NB4 (cell line): ENCODE data around the gene SNRNP40.
A peak's percentile ranks its signal among the peaks of the same experiment; 100 is the strongest.

Experiments
- POLR2A ChIP-seq: IDR thresholded peaks from 2 replicates; pipeline ENCODE4 v1.6.1; 2011; ENCODE audit warnings: mild to moderate bottlenecking; ENCODE audit not compliant: insufficient read length; ENCODE audit errors: extremely low read depth
- TF ChIP-seq, protein P1 (sequence below): IDR thresholded peaks from one replicate; pipeline ENCODE4 v1.5.1; 2012; ENCODE audit warnings: low read depth, low read length
- TF ChIP-seq, protein P2 (sequence below): IDR thresholded peaks from 2 replicates; pipeline ENCODE4 v1.6.1; 2011; ENCODE audit warnings: low read depth, low read length

DNA sequence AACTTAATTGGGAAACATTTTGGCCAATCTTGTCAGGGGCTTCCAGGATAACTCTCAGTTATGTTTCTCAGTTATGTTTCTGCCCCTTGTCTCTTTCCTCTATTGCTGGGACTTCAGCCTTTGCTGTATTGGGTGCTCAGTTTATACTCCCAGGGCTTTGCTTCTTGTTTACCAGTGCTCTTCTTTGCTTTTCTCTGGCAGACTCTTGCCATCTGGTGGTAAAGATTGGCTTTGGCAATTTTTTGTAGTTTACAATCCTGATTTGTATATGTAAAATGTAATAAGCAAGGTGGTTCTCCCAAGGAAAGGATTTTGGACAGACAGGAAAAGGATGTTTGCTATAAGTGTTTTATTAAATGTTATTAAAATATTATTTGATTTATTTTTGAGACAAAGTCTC lies 38.4 kb upstream of the SNRNP40 start:
- TF ChIP-seq, protein P1, sequence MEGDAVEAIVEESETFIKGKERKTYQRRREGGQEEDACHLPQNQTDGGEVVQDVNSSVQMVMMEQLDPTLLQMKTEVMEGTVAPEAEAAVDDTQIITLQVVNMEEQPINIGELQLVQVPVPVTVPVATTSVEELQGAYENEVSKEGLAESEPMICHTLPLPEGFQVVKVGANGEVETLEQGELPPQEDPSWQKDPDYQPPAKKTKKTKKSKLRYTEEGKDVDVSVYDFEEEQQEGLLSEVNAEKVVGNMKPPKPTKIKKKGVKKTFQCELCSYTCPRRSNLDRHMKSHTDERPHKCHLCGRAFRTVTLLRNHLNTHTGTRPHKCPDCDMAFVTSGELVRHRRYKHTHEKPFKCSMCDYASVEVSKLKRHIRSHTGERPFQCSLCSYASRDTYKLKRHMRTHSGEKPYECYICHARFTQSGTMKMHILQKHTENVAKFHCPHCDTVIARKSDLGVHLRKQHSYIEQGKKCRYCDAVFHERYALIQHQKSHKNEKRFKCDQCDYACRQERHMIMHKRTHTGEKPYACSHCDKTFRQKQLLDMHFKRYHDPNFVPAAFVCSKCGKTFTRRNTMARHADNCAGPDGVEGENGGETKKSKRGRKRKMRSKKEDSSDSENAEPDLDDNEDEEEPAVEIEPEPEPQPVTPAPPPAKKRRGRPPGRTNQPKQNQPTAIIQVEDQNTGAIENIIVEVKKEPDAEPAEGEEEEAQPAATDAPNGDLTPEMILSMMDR, result peak; percentile 47
- TF ChIP-seq POLR2A, result no peak
- TF ChIP-seq, protein P2, sequence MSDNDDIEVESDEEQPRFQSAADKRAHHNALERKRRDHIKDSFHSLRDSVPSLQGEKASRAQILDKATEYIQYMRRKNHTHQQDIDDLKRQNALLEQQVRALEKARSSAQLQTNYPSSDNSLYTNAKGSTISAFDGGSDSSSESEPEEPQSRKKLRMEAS, result no peak
